Measurements from ENCODE around the gene C10orf105.
A peak's percentile ranks its signal among the peaks of the same experiment; 100 is the strongest.

Gene C10orf105

DNA sequence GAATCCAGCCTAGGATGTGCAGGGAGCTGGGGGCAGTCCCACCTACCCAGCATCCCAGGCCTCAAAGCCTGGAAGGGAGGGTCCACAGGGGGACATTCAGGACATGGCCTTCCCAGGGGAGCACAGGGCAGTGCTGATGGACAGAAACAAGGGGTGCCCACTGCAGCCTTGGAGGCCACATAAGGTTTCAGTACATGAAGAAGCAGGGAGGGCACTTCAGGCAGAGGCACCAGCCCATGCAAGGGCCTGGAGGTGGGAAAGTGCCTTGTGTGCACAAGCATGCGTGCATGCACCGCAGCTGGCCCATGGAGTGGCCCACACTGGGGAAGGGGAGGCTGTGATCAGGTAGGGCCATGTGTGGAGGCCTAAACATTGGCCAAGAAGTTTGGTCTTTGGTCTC, 9.1 kb downstream of the C10orf105 start:
- CTCF ChIA-PET: interaction anchor here (0.7 kb wide), 2 partner anchors 16 to 141 kb away, joined by 3 read pairs; no protein-coding TSS in a partner anchor
- TF ChIP-seq ZNF677 (tag by site-specific recombination; IDR thresholded peaks at IDR 0.05) (no peak), ZNF366 (tag by site-specific recombination; conservative IDR thresholded peaks at IDR 0.05) (no peak), WT1 (tag by site-specific recombination; IDR thresholded peaks at IDR 0.05) (no peak), TRIM28 (IDR thresholded peaks at IDR 0.05; ENCODE audit: borderline replicate concordance, low read length) (no peak), CTCF (tag by site-specific recombination; IDR thresholded peaks at IDR 0.05) (no peak), ZNF175 (tag by site-specific recombination; IDR thresholded peaks at IDR 0.05) (no peak), ZNF223 (tag by site-specific recombination; IDR thresholded peaks at IDR 0.05) (no peak), ZNF311 (tag by site-specific recombination; IDR thresholded peaks at IDR 0.05; ENCODE audit: borderline replicate concordance) (no peak), ZNF169 (tag by site-specific recombination; IDR thresholded peaks at IDR 0.05) (no peak), ZNF624 (tag by site-specific recombination; IDR thresholded peaks at IDR 0.05) (no peak), ZBTB20 (tag by site-specific recombination; IDR thresholded peaks at IDR 0.05) (no peak), SP3 (tag by site-specific recombination; IDR thresholded peaks at IDR 0.05) (no peak), ZNF670 (tag by site-specific recombination; IDR thresholded peaks at IDR 0.05; ENCODE audit: low read depth) (no peak), MZF1 (tag by site-specific recombination; IDR thresholded peaks at IDR 0.05; ENCODE audit: borderline replicate concordance) (no peak)
- TF ChIP-seq, protein P1, sequence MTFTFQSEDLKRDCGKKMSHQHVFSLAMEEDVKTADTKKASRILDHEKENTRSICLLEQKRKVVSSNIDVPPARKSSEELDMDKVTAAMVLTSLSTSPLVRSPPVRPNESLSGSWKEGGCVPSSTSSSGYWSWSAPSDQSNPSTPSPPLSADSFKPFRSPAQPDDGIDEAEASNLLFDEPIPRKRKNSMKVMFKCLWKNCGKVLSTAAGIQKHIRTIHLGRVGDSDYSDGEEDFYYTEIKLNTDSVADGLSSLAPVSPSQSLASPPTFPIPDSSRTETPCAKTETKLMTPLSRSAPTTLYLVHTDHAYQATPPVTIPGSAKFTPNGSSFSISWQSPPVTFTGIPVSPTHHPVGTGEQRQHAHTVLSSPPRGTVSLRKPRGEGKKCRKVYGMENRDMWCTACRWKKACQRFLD (tag by site-specific recombination; IDR thresholded peaks at IDR 0.05): no peak

DNA sequence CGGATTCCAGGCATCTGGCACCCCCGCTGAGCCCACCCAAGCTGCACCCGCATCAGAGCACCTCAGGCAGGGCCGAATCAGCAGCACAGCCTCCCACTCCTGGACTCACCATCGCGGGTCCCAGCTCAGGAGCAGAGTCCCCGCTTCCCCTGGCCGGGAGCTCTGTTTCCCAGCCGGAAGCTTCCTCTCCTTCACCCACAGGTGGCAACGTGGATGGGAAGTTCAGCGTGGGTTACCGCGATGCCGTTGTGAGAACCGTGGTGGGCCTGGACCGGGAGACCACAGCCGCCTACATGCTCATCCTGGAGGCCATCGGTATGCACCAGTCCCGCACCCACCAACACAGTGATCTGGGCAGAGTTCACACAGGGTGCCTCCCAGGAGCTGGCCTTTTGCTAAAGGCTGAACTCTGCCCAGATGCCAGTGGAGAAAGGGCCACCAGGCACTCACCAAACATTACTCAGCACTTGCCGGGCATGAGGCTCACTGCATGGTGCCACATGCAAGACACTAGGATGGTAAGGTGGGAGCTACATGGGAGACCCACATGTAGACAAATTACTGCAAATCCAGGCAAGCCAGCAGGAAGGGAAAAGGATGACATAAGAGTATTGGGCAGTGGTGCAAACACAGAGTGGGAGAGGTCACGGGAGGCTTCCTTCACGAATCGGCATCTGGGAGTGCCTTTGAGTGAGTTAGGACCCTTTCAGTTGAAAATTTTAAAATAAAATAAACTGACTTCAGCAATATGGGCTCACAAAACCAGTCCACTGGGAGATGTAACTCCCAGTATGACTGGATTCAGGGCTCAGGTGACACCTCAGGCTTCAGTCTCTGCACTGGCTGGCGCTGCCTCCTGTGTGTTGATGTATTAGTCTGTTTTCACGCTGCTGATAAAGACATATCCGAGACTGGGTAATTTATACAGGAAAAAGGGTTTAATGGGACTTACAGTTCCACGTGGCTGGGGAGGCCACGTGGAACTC, 10.4 kb downstream of the C10orf105 start:
- no peaks in the 10 kb centered on the region for H3K4me1 ChIP-seq (ENCODE audit: control insufficient read depth, insufficient read depth, low read length)
- H3K4me3 ChIP-seq (ENCODE audit: low read depth, low read length): no peak overlapping the region
- CTCF ChIA-PET: interaction anchor here (0.6 to 6.3 kb wide), 33 partner anchors 8 to 399 kb away, joined by 3 to 108 read pairs (median 4); partner anchors contain the start of genes SLC29A3 and VSIR
- TF ChIP-seq EGR2 (tag by site-specific recombination; IDR thresholded peaks at IDR 0.05; ENCODE audit: low read depth) (peak; percentile 21; the same call in 1 of the 2 replicates), SP3 (tag by site-specific recombination; IDR thresholded peaks at IDR 0.05) (no peak), OSR2 (tag by site-specific recombination; IDR thresholded peaks at IDR 0.05) (no peak), BCL11B (tag by site-specific recombination; IDR thresholded peaks at IDR 0.05; ENCODE audit: low read depth) (no peak), ZBTB20 (tag by site-specific recombination; IDR thresholded peaks at IDR 0.05) (no peak)
- POLR2A ChIA-PET: interaction anchor here (0.6 kb wide), 1 partner anchor 390 kb away, joined by 3 read pairs; the partner anchor contains the start of gene SLC29A3
- H3K36me3 ChIP-seq (ENCODE audit: control insufficient read depth in 2 of 2, insufficient read depth in 1 of 2, low read length in 2 of 2): no peaks in the 10 kb centered on the region
- no peaks in the 10 kb centered on the region for H3K9me3 ChIP-seq (ENCODE audit: control insufficient read depth, insufficient read depth, low read depth, low read length)
- no peak overlapping the region for H3K27ac ChIP-seq (ENCODE audit: extremely low read depth, low read depth, low read length)

More for the DNA sequence above, 9.1 kb downstream of the C10orf105 start:
- no peak overlapping the region for H3K4me3 ChIP-seq (ENCODE audit: low read depth, low read length)
- H3K9me3 ChIP-seq (ENCODE audit: control insufficient read depth, insufficient read depth, low read depth, low read length): no peaks in the 10 kb centered on the region
- POLR2A ChIA-PET: no interaction called here
- no peaks in the 10 kb centered on the region for H3K36me3 ChIP-seq (ENCODE audit: control insufficient read depth in 2 of 2, insufficient read depth in 1 of 2, low read length in 2 of 2)
- no peaks in the 10 kb centered on the region for H3K4me1 ChIP-seq (ENCODE audit: control insufficient read depth, insufficient read depth, low read length)
- H3K27ac ChIP-seq (ENCODE audit: extremely low read depth, low read depth, low read length): no peak overlapping the region

GRCh38 chr10:71708301-71708703, 11.3 kb downstream of the C10orf105 start:
- Histone ChIP-seq H3K36me3 (ENCODE audit: control insufficient read depth in 2 of 2, insufficient read depth in 1 of 2, low read length in 2 of 2) (no peaks in the 10 kb centered on the region), H3K4me3 (ENCODE audit: low read depth, low read length) (no peak overlapping the region), H3K27ac (ENCODE audit: extremely low read depth, low read depth, low read length) (no peak overlapping the region), H3K9me3 (ENCODE audit: control insufficient read depth, insufficient read depth, low read depth, low read length) (no peaks in the 10 kb centered on the region), H3K4me1 (ENCODE audit: control insufficient read depth, insufficient read depth, low read length) (no peaks in the 10 kb centered on the region)
- TF ChIP-seq ZNF341 (tag by site-specific recombination; IDR thresholded peaks at IDR 0.05; ENCODE audit: low read depth): peak; percentile 73
- TF ChIP-seq ZNF175 (tag by site-specific recombination; IDR thresholded peaks at IDR 0.05): no peak
- peak; percentile 94 for TF ChIP-seq ZNF654 (tag by site-specific recombination; IDR thresholded peaks at IDR 0.05; ENCODE audit: low read depth)
- 0 out of 2 replicates have a peak, but pooled peaks have one; percentile 5 for TF ChIP-seq GLIS1 (tag by site-specific recombination; IDR thresholded peaks at IDR 0.05)
- TF ChIP-seq KLF7 (tag by site-specific recombination; IDR thresholded peaks at IDR 0.05; ENCODE audit: borderline replicate concordance): 0 out of 2 replicates have a peak, but pooled peaks have one; percentile 30
- TF ChIP-seq ZNF658 (tag by site-specific recombination; IDR thresholded peaks at IDR 0.05): no peak
- TF ChIP-seq CTCF (tag by site-specific recombination; IDR thresholded peaks at IDR 0.05): peak; percentile 78
- TF ChIP-seq ZSCAN4 (tag by site-specific recombination; IDR thresholded peaks at IDR 0.05): 0 out of 2 replicates have a peak, but pooled peaks have one; percentile 8
- ChIA-PET POLR2A (interaction anchor here (0.9 to 1.3 kb wide), 2 partner anchors 312 to 389 kb away, joined by 3 to 4 read pairs; partner anchors contain the start of genes CDH23 and SLC29A3), CTCF (interaction anchor here (0.5 to 6.3 kb wide), 41 partner anchors 9 to 1401 kb away, joined by 3 to 108 read pairs (median 4); partner anchors contain the start of genes SLC29A3 and VSIR)
